Measurements from ENCODE around the gene SNRNP35. TPM values are rescaled to one million over a fixed set of nuclear protein-coding genes. Genes with fewer than 3 reads are reported as not detected.
A peak's percentile ranks its signal among the peaks of the same experiment; 100 is the strongest.
"Not testable (repeated sequence)": the region's sequence is repeated elsewhere in the genome, so short reads cannot be mapped to it uniquely, and the experiment has no call there.

SNRNP35 gene
- polyA plus RNA-seq, 1 donor from 2014 or later: 47.5 TPM

- no peaks in the 10 kb centered on the region for H3K36me3 Mint-ChIP-seq
- H3K27me3 Mint-ChIP-seq: no peaks in the 10 kb centered on the region
- H3K27ac Mint-ChIP-seq: no peak overlapping the region
- H3K9me3 Mint-ChIP-seq: no peaks in the 10 kb centered on the region
- no peak overlapping the region for H3K4me3 Mint-ChIP-seq
- peaks cover 15 to 24% (median 16%) of the 10 kb centered on the region in 3 donors for H3K4me1 Mint-ChIP-seq
These were observed 13.6 kb downstream of the SNRNP35 start for GRCh38 chr12:123471374-123472068.

GRCh38 chr12:123472438-123472849 is 14.5 kb downstream of the SNRNP35 start:
- no peak overlapping the region for H3K4me3 Mint-ChIP-seq
- H3K27ac Mint-ChIP-seq: no peak overlapping the region
- no peaks in the 10 kb centered on the region for H3K9me3 Mint-ChIP-seq
- peaks cover 2% of the 10 kb centered on the region for H3K36me3 Mint-ChIP-seq
- H3K4me1 Mint-ChIP-seq: peaks cover 15 to 24% (median 21%) of the 10 kb centered on the region in 3 donors
- H3K27me3 Mint-ChIP-seq: no peaks in the 10 kb centered on the region

- H3K36me3 Mint-ChIP-seq: peaks cover 2% of the 10 kb centered on the region
- H3K27me3 Mint-ChIP-seq: no peaks in the 10 kb centered on the region
- H3K4me3 Mint-ChIP-seq: peak overlapping the region in 3 of 4 donors; percentile 38 to 77 (median 56)
- peaks cover 12 to 20% (median 17%) of the 10 kb centered on the region in 3 donors for H3K4me1 Mint-ChIP-seq
- H3K27ac Mint-ChIP-seq: peak overlapping the region in 2 of 3 donors; percentile 79 to 98
- H3K9me3 Mint-ChIP-seq: no peaks in the 10 kb centered on the region
These were observed 16.7 kb downstream of the SNRNP35 start for GRCh38 chr12:123474485-123475245.

- H3K4me3 Mint-ChIP-seq: peak overlapping the region in 3 of 4 donors; percentile 38 to 77 (median 56)
- peaks cover 15 to 22% (median 22%) of the 10 kb centered on the region in 3 donors for H3K4me1 Mint-ChIP-seq
- H3K36me3 Mint-ChIP-seq: peaks cover 2% of the 10 kb centered on the region
- H3K27ac Mint-ChIP-seq: peak overlapping the region in 2 of 3 donors; percentile 79 to 98
- no peaks in the 10 kb centered on the region for H3K27me3 Mint-ChIP-seq
- H3K9me3 Mint-ChIP-seq: no peaks in the 10 kb centered on the region
These were observed 17.3 kb downstream of the SNRNP35 start for GRCh38 chr12:123475246-123475703.

- Mint-ChIP-seq H3K4me3 (no peak overlapping the region), H3K27ac (peak overlapping the region in 1 of 3 donors; percentile 21), H3K9me3 (no peaks in the 10 kb centered on the region), H3K36me3 (peaks cover 2% of the 10 kb centered on the region), H3K4me1 (peaks cover 22 to 26% (median 23%) of the 10 kb centered on the region in 3 donors), H3K27me3 (no peaks in the 10 kb centered on the region)
These were observed 20.1 kb downstream of the SNRNP35 start for GRCh38 chr12:123478069-123478468.

- peaks cover 23 to 26% (median 23%) of the 10 kb centered on the region in 3 donors for H3K4me1 Mint-ChIP-seq
- H3K27ac Mint-ChIP-seq: no peak overlapping the region
- H3K36me3 Mint-ChIP-seq: peaks cover 2% of the 10 kb centered on the region
- H3K27me3 Mint-ChIP-seq: no peaks in the 10 kb centered on the region
- H3K4me3 Mint-ChIP-seq: no peak overlapping the region
- no peaks in the 10 kb centered on the region for H3K9me3 Mint-ChIP-seq
These were observed 20.8 kb downstream of the SNRNP35 start for GRCh38 chr12:123478762-123479161.

GRCh38 chr12:123479442-123480180 is 21.7 kb downstream of the SNRNP35 start:
- Mint-ChIP-seq H3K9me3 (no peaks in the 10 kb centered on the region), H3K36me3 (peaks cover 2% of the 10 kb centered on the region), H3K4me3 (no peak overlapping the region), H3K4me1 (peaks cover 23 to 29% (median 26%) of the 10 kb centered on the region in 3 donors), H3K27ac (peak overlapping the region; percentile 7 to 46 (median 32)), H3K27me3 (peaks cover 2% of the 10 kb centered on the region)

GRCh38 chr12:123481251-123481650 is 23.3 kb downstream of the SNRNP35 start:
- H3K27me3 Mint-ChIP-seq, H3K9me3 Mint-ChIP-seq, H3K27ac Mint-ChIP-seq, H3K36me3 Mint-ChIP-seq: not testable (repeated sequence)
- H3K4me1 Mint-ChIP-seq: peaks cover 14 to 22% (median 16%) of the 10 kb centered on the region in 3 donors
- peak overlapping the region in 2 of 4 donors; percentile 50 to 71 for H3K4me3 Mint-ChIP-seq

GRCh38 chr12:123482876-123483275 is 24.9 kb downstream of the SNRNP35 start:
- Mint-ChIP-seq H3K27ac (no peak overlapping the region), H3K27me3 (peaks cover 2% of the 10 kb centered on the region), H3K4me1 (peaks cover 9 to 22% (median 14%) of the 10 kb centered on the region in 3 donors), H3K4me3 (no peak overlapping the region), H3K36me3 (no peaks in the 10 kb centered on the region), H3K9me3 (no peaks in the 10 kb centered on the region)

- peaks cover 9 to 22% (median 14%) of the 10 kb centered on the region in 3 donors for H3K4me1 Mint-ChIP-seq
- H3K27ac Mint-ChIP-seq: peak overlapping the region in 2 of 3 donors; percentile 26 to 82
- H3K4me3 Mint-ChIP-seq: peak overlapping the region in 1 of 4 donors; percentile 66
- no peaks in the 10 kb centered on the region for H3K36me3 Mint-ChIP-seq
- H3K9me3 Mint-ChIP-seq: no peaks in the 10 kb centered on the region
- peaks cover 2% of the 10 kb centered on the region for H3K27me3 Mint-ChIP-seq
These were observed 25.8 kb downstream of the SNRNP35 start for GRCh38 chr12:123483602-123484248.

- no peak overlapping the region for H3K4me3 Mint-ChIP-seq
- H3K9me3 Mint-ChIP-seq: no peaks in the 10 kb centered on the region
- peaks cover under 1 to 12% (median 10%) of the 10 kb centered on the region in 3 donors for H3K4me1 Mint-ChIP-seq
- H3K36me3 Mint-ChIP-seq: no peaks in the 10 kb centered on the region
- peaks cover 2% of the 10 kb centered on the region for H3K27me3 Mint-ChIP-seq
- no peak overlapping the region for H3K27ac Mint-ChIP-seq
These were observed 27.8 kb downstream of the SNRNP35 start for GRCh38 chr12:123485756-123486155.

- H3K4me1 Mint-ChIP-seq: peaks cover 0 to 10% (median 10%) of the 10 kb centered on the region in 3 donors
- no peaks in the 10 kb centered on the region for H3K36me3 Mint-ChIP-seq
- H3K27me3 Mint-ChIP-seq: peaks cover 2% of the 10 kb centered on the region
- no peak overlapping the region for H3K4me3 Mint-ChIP-seq
- H3K9me3 Mint-ChIP-seq: no peaks in the 10 kb centered on the region
- no peak overlapping the region for H3K27ac Mint-ChIP-seq
These were observed 29.5 kb downstream of the SNRNP35 start for GRCh38 chr12:123487428-123487827.

GRCh38 chr12:123488539-123489230 is 30.7 kb downstream of the SNRNP35 start:
- H3K27me3 Mint-ChIP-seq: peaks cover 2% of the 10 kb centered on the region
- no peaks in the 10 kb centered on the region for H3K36me3 Mint-ChIP-seq
- H3K4me1 Mint-ChIP-seq: peaks cover 0 to 9% (median 8%) of the 10 kb centered on the region in 3 donors
- H3K9me3 Mint-ChIP-seq: no peaks in the 10 kb centered on the region
- no peak overlapping the region for H3K27ac Mint-ChIP-seq
- H3K4me3 Mint-ChIP-seq: no peak overlapping the region

- Mint-ChIP-seq H3K4me3 (no peak overlapping the region), H3K4me1 (peaks cover 0 to 2% (median 2%) of the 10 kb centered on the region in 3 donors), H3K27ac (no peak overlapping the region), H3K9me3 (no peaks in the 10 kb centered on the region), H3K36me3 (peaks cover 2% of the 10 kb centered on the region), H3K27me3 (no peaks in the 10 kb centered on the region)
These were observed 31.6 kb downstream of the SNRNP35 start for GRCh38 chr12:123489580-123489979.

Data from IgD-negative memory B cell (primary cell).